ENCODE data around the gene PRH1. TPM values are rescaled to one million over a fixed set of nuclear protein-coding genes. Genes with fewer than 3 reads are reported as not detected.

Gene PRH1
- total RNA-seq, 1 experiment from 2014 or later: 6.7 TPM

DNA sequence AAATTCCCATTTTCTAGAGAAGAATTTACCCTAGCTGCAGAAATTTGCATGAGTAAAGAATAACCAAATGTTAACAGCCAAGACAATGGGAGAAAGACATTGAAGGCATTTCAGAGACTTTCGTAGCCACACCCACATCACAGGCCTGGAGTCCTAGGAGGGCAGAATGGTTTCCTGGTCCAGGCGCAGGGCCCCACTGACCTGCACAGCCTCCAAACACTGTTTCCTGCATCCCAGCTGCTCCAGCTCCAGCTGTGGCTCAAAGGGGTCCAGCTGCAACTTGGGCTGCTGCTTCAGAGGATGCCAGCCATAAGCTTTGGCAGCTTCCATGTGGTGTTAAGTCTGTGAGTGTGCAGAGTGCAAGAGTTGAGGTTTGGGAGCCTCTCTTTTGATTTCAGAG lies 28.2 kb downstream of the PRH1 start:
- DNase-seq (ENCODE audit: low spot score): no peak
- H3K9me3 Mint-ChIP-seq: peaks cover 44% of the 10 kb centered on the region
- H3K4me3 Mint-ChIP-seq: no peak overlapping the region
- peaks cover 49% of the 10 kb centered on the region for H3K36me3 Mint-ChIP-seq
- peaks cover 4% of the 10 kb centered on the region; the same call in 1 of the 2 replicates for H3K27me3 Mint-ChIP-seq (ENCODE audit: low read depth)
- H3K27ac Mint-ChIP-seq: no peak overlapping the region
- POLR2A ChIA-PET: no interaction called here
- ATAC-seq: no peak
- TF ChIP-seq, protein P1, sequence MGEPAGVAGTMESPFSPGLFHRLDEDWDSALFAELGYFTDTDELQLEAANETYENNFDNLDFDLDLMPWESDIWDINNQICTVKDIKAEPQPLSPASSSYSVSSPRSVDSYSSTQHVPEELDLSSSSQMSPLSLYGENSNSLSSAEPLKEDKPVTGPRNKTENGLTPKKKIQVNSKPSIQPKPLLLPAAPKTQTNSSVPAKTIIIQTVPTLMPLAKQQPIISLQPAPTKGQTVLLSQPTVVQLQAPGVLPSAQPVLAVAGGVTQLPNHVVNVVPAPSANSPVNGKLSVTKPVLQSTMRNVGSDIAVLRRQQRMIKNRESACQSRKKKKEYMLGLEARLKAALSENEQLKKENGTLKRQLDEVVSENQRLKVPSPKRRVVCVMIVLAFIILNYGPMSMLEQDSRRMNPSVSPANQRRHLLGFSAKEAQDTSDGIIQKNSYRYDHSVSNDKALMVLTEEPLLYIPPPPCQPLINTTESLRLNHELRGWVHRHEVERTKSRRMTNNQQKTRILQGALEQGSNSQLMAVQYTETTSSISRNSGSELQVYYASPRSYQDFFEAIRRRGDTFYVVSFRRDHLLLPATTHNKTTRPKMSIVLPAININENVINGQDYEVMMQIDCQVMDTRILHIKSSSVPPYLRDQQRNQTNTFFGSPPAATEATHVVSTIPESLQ (CRISPR knock-in tag; IDR thresholded peaks at IDR 0.05): no peak
- TF ChIP-seq SMAD4 (CRISPR knock-in tag; IDR thresholded peaks at IDR 0.05): no peak
- no peak for TF ChIP-seq PRDM15 (CRISPR knock-in tag; IDR thresholded peaks at IDR 0.05)
- no peak for TF ChIP-seq ZNF317 (CRISPR knock-in tag; IDR thresholded peaks at IDR 0.05; ENCODE audit: borderline replicate concordance, low read depth)
- no peak for TF ChIP-seq ZNF416 (CRISPR knock-in tag; IDR thresholded peaks at IDR 0.05)
- no peak for TF ChIP-seq MYBL2 (CRISPR knock-in tag; IDR thresholded peaks at IDR 0.05)
- no peak for TF ChIP-seq MXD4 (CRISPR knock-in tag; IDR thresholded peaks at IDR 0.05; ENCODE audit: borderline replicate concordance)
- no peak for TF ChIP-seq ZNF232 (CRISPR knock-in tag; IDR thresholded peaks at IDR 0.05)
- TF ChIP-seq PRRX2 (CRISPR knock-in tag; IDR thresholded peaks at IDR 0.05): no peak
- no peak for TF ChIP-seq CREM (CRISPR knock-in tag; IDR thresholded peaks at IDR 0.05)
- TF ChIP-seq TEAD4 (CRISPR knock-in tag; IDR thresholded peaks at IDR 0.05): no peak
- no peak for TF ChIP-seq ELF4 (CRISPR knock-in tag; IDR thresholded peaks at IDR 0.05; ENCODE audit: low read depth)
- no peak for TF ChIP-seq IRF2 (CRISPR knock-in tag; IDR thresholded peaks at IDR 0.05; ENCODE audit: borderline replicate concordance, low read depth)
- TF ChIP-seq, protein P2, sequence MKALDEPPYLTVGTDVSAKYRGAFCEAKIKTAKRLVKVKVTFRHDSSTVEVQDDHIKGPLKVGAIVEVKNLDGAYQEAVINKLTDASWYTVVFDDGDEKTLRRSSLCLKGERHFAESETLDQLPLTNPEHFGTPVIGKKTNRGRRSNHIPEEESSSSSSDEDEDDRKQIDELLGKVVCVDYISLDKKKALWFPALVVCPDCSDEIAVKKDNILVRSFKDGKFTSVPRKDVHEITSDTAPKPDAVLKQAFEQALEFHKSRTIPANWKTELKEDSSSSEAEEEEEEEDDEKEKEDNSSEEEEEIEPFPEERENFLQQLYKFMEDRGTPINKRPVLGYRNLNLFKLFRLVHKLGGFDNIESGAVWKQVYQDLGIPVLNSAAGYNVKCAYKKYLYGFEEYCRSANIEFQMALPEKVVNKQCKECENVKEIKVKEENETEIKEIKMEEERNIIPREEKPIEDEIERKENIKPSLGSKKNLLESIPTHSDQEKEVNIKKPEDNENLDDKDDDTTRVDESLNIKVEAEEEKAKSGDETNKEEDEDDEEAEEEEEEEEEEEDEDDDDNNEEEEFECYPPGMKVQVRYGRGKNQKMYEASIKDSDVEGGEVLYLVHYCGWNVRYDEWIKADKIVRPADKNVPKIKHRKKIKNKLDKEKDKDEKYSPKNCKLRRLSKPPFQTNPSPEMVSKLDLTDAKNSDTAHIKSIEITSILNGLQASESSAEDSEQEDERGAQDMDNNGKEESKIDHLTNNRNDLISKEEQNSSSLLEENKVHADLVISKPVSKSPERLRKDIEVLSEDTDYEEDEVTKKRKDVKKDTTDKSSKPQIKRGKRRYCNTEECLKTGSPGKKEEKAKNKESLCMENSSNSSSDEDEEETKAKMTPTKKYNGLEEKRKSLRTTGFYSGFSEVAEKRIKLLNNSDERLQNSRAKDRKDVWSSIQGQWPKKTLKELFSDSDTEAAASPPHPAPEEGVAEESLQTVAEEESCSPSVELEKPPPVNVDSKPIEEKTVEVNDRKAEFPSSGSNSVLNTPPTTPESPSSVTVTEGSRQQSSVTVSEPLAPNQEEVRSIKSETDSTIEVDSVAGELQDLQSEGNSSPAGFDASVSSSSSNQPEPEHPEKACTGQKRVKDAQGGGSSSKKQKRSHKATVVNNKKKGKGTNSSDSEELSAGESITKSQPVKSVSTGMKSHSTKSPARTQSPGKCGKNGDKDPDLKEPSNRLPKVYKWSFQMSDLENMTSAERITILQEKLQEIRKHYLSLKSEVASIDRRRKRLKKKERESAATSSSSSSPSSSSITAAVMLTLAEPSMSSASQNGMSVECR (CRISPR knock-in tag; IDR thresholded peaks at IDR 0.05; ENCODE audit: borderline replicate concordance): no peak
- no peak for TF ChIP-seq ATF1 (CRISPR knock-in tag; IDR thresholded peaks at IDR 0.05)
- no peak for TF ChIP-seq KAT7 (CRISPR knock-in tag; IDR thresholded peaks at IDR 0.05; ENCODE audit: borderline replicate concordance)
- TF ChIP-seq MLX (CRISPR knock-in tag; IDR thresholded peaks at IDR 0.05): no peak
- CTCF ChIA-PET: no interaction called here
- 0 out of 2 replicates have a peak, but pooled peaks cover 3% of the 10 kb centered on the region for H3K4me1 Mint-ChIP-seq

Data from WTC11 (cell line).